KMS-11 (cell line): ENCODE data around the gene VIPAS39.

Source experiments
- H2AFZ ChIP-seq: fragments of 200-600 bp; sonication (generic); 2 replicates; pipeline ENCODE4 v1.6.1; 2016; ENCODE audit warnings: antibody characterized with exemption, mixed run types, low read depth
- H3K27ac ChIP-seq: fragments of 200-600 bp; sonication (generic); 2 replicates; pipeline ENCODE4 v1.6.1; 2016; ENCODE audit warnings: mild to moderate bottlenecking, mixed run types
- H3K27me3 ChIP-seq: fragments of 200-600 bp; sonication (generic); 2 replicates; pipeline ENCODE4 v1.6.1; 2017; ENCODE audit warnings: mild to moderate bottlenecking, low read depth, mixed run types, moderate library complexity; ENCODE audit not compliant: insufficient read depth
- H3K36me3 ChIP-seq: fragments of 200-600 bp; sonication (generic); 2 replicates; pipeline ENCODE4 v1.6.1; 2017; ENCODE audit warnings: mild to moderate bottlenecking, mixed run types; ENCODE audit not compliant: insufficient read depth
- H3K4me1 ChIP-seq: fragments of 200-600 bp; sonication (generic); 2 replicates; pipeline ENCODE4 v1.6.1; 2016; ENCODE audit warnings: mild to moderate bottlenecking, low read depth, mixed run types; ENCODE audit not compliant: poor library complexity, severe bottlenecking
- H3K4me2 ChIP-seq: fragments of 200-600 bp; sonication (generic); 2 replicates; pipeline ENCODE4 v1.7.0; 2016; ENCODE audit warnings: mild to moderate bottlenecking, mixed run types
- H3K4me3 ChIP-seq: fragments of 200-600 bp; sonication (generic); IDR thresholded peaks from 2 replicates; pipeline ENCODE4 v1.6.1; 2017; ENCODE audit warnings: low read depth, low read length, mixed read lengths; ENCODE audit not compliant: insufficient read depth
- H3K79me2 ChIP-seq: fragments of 200-600 bp; sonication (generic); 2 replicates; pipeline ENCODE4 v1.6.1; 2016; ENCODE audit warnings: low read depth, mixed run types; ENCODE audit not compliant: insufficient read depth
- H3K9ac ChIP-seq: fragments of 200-600 bp; sonication (generic); 2 replicates; pipeline ENCODE4 v1.6.1; 2016; ENCODE audit warnings: mild to moderate bottlenecking, mixed run types
- H4K20me1 ChIP-seq: fragments of 200-600 bp; sonication (generic); 2 replicates; pipeline ENCODE4 v1.6.1; 2016; ENCODE audit warnings: mild to moderate bottlenecking, mixed run types; ENCODE audit not compliant: insufficient read depth
- TF ChIP-seq, protein P1 (sequence below): fragments of 200-600 bp; sonication (generic); conservative IDR thresholded peaks from 2 replicates; pipeline ENCODE4 v1.6.1; 2017; ENCODE audit warnings: low read depth, mild to moderate bottlenecking, antibody characterized with exemption, low read length, moderate library complexity, mixed read lengths

Gene VIPAS39

DNA sequence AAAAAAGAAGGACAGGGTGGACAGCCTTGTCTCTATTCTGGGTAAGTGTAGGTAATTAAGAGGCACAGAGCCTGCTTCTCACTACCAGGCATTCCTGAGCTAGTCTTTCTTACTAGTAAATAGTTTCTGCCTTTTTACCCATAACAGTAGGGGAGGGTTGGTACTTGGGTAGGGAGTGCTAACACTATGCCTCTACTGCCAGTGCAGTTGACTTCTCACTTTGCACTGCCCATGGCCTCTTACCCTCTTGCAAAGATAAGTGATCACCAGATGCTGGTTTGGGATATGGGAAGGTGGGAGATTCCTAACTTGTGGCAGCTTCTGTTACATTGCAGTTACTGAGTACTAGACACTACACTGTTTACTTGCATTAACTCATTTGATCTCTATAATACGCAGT, 12.1 kb upstream of the VIPAS39 start:
- H3K27me3 ChIP-seq = no peaks in the 10 kb centered on the region
- TF ChIP-seq, protein P1, sequence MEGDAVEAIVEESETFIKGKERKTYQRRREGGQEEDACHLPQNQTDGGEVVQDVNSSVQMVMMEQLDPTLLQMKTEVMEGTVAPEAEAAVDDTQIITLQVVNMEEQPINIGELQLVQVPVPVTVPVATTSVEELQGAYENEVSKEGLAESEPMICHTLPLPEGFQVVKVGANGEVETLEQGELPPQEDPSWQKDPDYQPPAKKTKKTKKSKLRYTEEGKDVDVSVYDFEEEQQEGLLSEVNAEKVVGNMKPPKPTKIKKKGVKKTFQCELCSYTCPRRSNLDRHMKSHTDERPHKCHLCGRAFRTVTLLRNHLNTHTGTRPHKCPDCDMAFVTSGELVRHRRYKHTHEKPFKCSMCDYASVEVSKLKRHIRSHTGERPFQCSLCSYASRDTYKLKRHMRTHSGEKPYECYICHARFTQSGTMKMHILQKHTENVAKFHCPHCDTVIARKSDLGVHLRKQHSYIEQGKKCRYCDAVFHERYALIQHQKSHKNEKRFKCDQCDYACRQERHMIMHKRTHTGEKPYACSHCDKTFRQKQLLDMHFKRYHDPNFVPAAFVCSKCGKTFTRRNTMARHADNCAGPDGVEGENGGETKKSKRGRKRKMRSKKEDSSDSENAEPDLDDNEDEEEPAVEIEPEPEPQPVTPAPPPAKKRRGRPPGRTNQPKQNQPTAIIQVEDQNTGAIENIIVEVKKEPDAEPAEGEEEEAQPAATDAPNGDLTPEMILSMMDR = no peak
- H2AFZ ChIP-seq = no peak overlapping the region
- no peak overlapping the region for H3K9ac ChIP-seq
- no peaks in the 10 kb centered on the region for H3K36me3 ChIP-seq
- H3K27ac ChIP-seq = no peak overlapping the region
- H3K4me2 ChIP-seq = no peak overlapping the region
- no peaks in the 10 kb centered on the region for H3K4me1 ChIP-seq
- H4K20me1 ChIP-seq = no peaks in the 10 kb centered on the region
- no peak overlapping the region for H3K4me3 ChIP-seq
- H3K79me2 ChIP-seq = no peaks in the 10 kb centered on the region

DNA sequence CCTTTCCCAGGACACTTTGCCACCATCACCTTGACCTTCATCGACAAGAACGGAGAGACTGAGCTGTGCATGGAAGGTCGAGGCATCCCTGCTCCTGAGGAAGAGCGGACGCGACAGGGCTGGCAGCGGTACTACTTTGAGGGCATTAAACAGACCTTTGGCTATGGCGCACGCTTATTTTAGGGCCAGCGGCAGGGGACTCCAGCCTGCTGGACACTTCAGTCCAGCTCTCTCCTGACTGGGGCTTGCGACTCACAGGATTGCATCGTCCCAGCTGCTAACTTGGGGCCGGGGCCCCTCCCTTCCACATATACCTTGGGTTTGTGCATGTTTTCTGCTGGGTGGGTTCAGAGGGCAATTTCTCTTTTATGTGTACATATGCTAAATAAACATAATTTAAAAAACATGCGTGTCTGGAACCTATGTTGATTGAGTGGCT, 11.7 kb upstream of the VIPAS39 start:
- Histone ChIP-seq H3K36me3 (no peaks in the 10 kb centered on the region), H3K9ac (no peak overlapping the region), H3K4me1 (no peaks in the 10 kb centered on the region), H2AFZ (no peak overlapping the region), H3K79me2 (no peaks in the 10 kb centered on the region), H4K20me1 (no peaks in the 10 kb centered on the region), H3K27ac (no peak overlapping the region), H3K27me3 (no peaks in the 10 kb centered on the region), H3K4me3 (no peak overlapping the region), H3K4me2 (no peak overlapping the region)
- TF ChIP-seq, protein P1 = no peak

DNA sequence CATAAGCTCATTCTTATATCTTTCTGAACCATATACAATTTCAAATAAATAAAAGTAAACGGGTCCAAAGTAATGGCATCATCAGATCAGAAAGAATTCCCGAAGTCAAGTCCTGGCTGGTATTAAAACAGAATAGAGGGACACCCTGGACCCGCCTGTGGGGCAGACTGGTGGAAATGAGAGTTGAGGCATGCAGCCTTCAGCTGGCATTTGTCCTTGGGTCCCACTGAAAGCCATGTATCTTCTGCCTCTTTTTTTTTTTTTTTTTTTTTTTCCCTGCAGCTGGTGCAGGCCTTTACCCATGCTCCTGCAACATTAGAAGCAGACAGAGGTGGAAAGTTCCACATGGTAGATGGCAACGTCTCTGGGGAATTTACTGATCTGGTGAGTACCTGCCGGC, 10.4 kb upstream of the VIPAS39 start:
- no peaks in the 10 kb centered on the region for H4K20me1 ChIP-seq
- no peak overlapping the region for H3K27ac ChIP-seq
- H3K36me3 ChIP-seq = no peaks in the 10 kb centered on the region
- no peak overlapping the region for H3K9ac ChIP-seq
- no peaks in the 10 kb centered on the region for H3K4me1 ChIP-seq
- TF ChIP-seq, protein P1 = no peak
- H2AFZ ChIP-seq = no peak overlapping the region
- no peaks in the 10 kb centered on the region for H3K27me3 ChIP-seq
- H3K4me3 ChIP-seq = no peak overlapping the region
- H3K79me2 ChIP-seq = no peaks in the 10 kb centered on the region
- no peak overlapping the region for H3K4me2 ChIP-seq

DNA sequence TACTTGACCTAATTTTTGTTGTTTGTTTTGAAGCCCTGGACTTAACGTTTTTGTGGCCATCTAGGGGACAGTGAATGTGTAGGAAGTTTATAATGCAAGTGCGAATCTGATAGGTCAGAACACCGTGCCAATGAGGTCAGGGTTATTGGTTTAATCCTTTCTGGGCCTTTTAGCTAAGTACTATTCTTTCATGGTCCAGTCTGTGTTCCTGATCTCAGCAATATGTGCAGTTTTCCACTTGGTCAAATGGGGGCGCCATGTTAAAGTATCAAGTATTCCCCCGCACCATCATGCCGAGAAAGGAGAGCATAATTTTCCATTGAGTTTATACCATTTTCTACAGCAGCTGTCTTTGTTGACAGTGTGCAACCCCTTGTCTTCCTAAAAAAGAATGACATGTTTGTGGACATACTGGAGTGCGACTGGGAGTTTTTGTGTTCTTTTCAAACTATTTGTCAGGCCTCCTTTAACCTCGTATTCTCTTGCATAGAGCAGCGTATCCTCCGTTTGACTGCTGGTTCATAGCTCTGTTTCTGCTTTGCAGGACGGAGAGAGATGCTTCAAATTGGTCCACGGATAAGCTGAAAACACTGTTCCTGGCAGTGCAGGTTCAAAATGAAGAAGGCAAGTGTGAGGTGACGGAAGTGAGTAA, 1.8 kb upstream of the VIPAS39 start:
- H3K27ac ChIP-seq = peak overlapping the region; percentile 50; the same call in 1 of the 2 replicates
- H3K9ac ChIP-seq = peak overlapping the region; percentile 57; the same call in 1 of the 2 replicates
- peak overlapping the region; percentile 91 for H3K4me2 ChIP-seq
- no peaks in the 10 kb centered on the region; the same call in 1 of the 2 replicates for H3K36me3 ChIP-seq
- TF ChIP-seq, protein P1 = peak; percentile 72
- peaks cover 12% of the 10 kb centered on the region for H4K20me1 ChIP-seq
- H2AFZ ChIP-seq = no peak overlapping the region
- peaks cover 22% of the 10 kb centered on the region for H3K4me1 ChIP-seq
- H3K27me3 ChIP-seq = no peaks in the 10 kb centered on the region
- no peak overlapping the region for H3K4me3 ChIP-seq
- H3K79me2 ChIP-seq = peaks cover 39% of the 10 kb centered on the region
